ENCODE measurements around the gene ULK2. TPM values are rescaled to one million over a fixed set of nuclear protein-coding genes. Genes with fewer than 3 reads are reported as not detected.

The ULK2 gene
- total RNA-seq, 4 donors from 2014 or later, result 9.0 to 28.5 (median 12.9) TPM

DNA sequence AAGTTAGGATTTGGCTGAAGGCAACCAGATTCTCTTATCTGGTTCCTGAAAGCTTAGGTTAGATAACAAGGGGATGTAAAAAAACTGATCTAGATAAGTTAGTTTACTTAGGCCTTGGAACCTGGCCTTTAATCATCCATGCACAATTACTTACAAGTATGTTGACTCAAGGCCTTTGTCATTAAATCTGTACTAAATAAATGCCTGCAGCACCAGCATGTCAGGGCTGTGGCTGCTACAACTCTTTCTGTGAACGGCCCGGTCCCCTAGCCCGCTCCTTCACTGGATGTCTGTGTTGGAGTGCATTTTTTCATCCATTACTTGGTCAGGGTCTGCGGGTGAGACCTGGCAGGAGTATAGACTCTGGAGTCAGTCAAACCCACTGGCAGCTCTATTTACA lies 71.3 kb downstream of the ULK2 start:
- 98 to 100% methylated on average over 4 of the region's 4 CpGs for WGBS, 2 donors (ENCODE audit: low coverage in 1 of 2)
- Histone ChIP-seq H3K27ac (no peak overlapping the region), H3K9me3 (peaks cover 0 to 5% of the 10 kb centered on the region in 2 donors), H3K36me3 (peaks cover 3 to 40% (median 19%) of the 10 kb centered on the region in 4 donors), H3K27me3 (no peaks in the 10 kb centered on the region), H3K4me3 (no peak overlapping the region), H3K4me1 (no peaks in the 10 kb centered on the region)
- DNase-seq, result no peak
- intact Hi-C loops (cut with DNase I; ENCODE audit: low total_unique reads) (no loop called here), in situ Hi-C loops (cut with MboI; ENCODE audit: low pct_ligation_motif_present in 1 of 4, low pct_unique_long_range_greater_than_20kb in 1 of 4, low sequenced_read_pairs in 3 of 4) (no loop called here)
- TF ChIP-seq POLR2AphosphoS5 (IDR thresholded peaks at IDR 0.05) (no peak), POLR2A (IDR thresholded peaks at IDR 0.05) (no peak), EP300 (IDR thresholded peaks at IDR 0.05; ENCODE audit: low read depth) (no peak)
- TF ChIP-seq, protein P1, sequence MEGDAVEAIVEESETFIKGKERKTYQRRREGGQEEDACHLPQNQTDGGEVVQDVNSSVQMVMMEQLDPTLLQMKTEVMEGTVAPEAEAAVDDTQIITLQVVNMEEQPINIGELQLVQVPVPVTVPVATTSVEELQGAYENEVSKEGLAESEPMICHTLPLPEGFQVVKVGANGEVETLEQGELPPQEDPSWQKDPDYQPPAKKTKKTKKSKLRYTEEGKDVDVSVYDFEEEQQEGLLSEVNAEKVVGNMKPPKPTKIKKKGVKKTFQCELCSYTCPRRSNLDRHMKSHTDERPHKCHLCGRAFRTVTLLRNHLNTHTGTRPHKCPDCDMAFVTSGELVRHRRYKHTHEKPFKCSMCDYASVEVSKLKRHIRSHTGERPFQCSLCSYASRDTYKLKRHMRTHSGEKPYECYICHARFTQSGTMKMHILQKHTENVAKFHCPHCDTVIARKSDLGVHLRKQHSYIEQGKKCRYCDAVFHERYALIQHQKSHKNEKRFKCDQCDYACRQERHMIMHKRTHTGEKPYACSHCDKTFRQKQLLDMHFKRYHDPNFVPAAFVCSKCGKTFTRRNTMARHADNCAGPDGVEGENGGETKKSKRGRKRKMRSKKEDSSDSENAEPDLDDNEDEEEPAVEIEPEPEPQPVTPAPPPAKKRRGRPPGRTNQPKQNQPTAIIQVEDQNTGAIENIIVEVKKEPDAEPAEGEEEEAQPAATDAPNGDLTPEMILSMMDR (IDR thresholded peaks at IDR 0.05), result no peak

DNA sequence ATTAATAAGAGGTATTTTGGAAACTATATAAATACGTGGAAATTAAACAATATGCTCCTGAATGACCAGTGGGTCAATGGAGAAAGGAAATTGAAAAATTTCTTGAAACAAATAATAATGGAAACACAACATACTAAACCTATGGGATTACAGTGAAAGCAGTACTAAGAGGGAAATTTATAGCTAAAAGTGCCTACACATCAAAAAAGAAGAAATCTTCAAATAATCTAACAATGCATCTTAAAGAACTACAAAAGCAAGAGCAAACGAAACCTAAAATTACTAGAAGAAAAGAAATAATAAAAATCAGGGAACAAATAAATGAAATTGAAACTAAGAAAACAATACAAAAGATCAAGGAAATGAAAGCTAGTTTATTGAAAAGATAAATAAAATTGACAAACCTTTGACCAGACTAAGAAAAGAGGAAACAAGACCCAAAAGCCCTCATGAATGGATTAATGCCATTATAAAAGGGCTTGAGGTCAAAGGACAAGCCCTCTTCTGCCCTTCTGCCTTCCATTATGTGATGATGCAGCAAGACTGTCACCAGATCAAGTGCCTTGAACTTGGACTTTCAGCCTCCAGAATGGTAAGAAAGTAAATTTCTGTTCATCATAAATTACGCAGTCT lies 75.7 kb downstream of the ULK2 start:
- in situ Hi-C loops (cut with MboI; ENCODE audit: low pct_ligation_motif_present in 1 of 4, low pct_unique_long_range_greater_than_20kb in 1 of 4, low sequenced_read_pairs in 3 of 4) (no loop called here), intact Hi-C loops (cut with DNase I; ENCODE audit: low total_unique reads) (no loop called here)
- Histone ChIP-seq H3K27ac (no peak overlapping the region), H3K27me3 (no peaks in the 10 kb centered on the region), H3K4me1 (no peaks in the 10 kb centered on the region), H3K4me3 (no peak overlapping the region), H3K9me3 (peaks cover 0 to 5% of the 10 kb centered on the region in 2 donors), H3K36me3 (peaks cover 3 to 24% (median 11%) of the 10 kb centered on the region in 4 donors)
- WGBS, 2 donors (ENCODE audit: low coverage in 1 of 2), result 90 to 96% methylated on average over 3 of the region's 3 CpGs
- DNase-seq, result no peak
- no peak for TF ChIP-seq POLR2A (IDR thresholded peaks at IDR 0.05)
- TF ChIP-seq POLR2AphosphoS5 (IDR thresholded peaks at IDR 0.05), result no peak
- TF ChIP-seq, protein P1 (IDR thresholded peaks at IDR 0.05), result no peak
- no peak for TF ChIP-seq EP300 (IDR thresholded peaks at IDR 0.05; ENCODE audit: low read depth)

DNA sequence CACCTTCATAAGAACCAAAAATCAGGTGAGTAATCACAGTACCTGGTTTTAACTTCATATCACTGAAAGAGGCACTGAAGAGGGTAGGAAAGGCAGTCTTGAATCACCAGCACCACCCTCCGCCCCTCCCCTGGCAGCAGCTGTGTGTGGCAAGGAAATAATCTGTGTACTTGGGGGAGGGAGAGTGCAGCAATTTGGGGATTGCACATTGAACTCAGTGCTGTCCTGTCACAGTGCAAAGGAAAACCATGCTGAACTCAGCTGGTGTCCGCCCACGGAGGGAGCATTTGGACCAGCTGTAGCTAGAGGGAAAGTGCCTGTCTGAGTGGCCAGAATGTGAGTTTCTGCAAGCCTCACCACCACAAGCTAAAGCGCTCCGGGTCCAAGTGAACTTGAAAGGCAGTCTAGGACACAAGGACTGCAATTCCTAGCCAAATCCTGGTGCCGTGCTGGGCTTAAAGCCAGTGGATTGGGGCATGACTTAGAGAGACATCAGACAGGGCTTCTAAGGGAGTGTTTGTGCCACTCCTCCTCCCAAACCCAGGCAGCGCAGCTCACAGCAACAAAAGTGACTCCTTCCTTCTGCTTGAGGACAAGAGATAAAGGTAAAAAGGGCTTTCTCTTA lies 79.9 kb downstream of the ULK2 start:
- Histone ChIP-seq H3K9me3 (no peaks in the 10 kb centered on the region), H3K4me1 (no peaks in the 10 kb centered on the region), H3K27me3 (no peaks in the 10 kb centered on the region), H3K27ac (no peak overlapping the region), H3K36me3 (peaks cover 0 to 8% (median 0%) of the 10 kb centered on the region in 4 donors), H3K4me3 (no peak overlapping the region)
- in situ Hi-C loops (cut with MboI; ENCODE audit: low pct_ligation_motif_present in 1 of 4, low pct_unique_long_range_greater_than_20kb in 1 of 4, low sequenced_read_pairs in 3 of 4), result no loop called here
- no peak for DNase-seq
- intact Hi-C loops (cut with DNase I; ENCODE audit: low total_unique reads), result no loop called here
- 70 to 96% methylated on average over 1 to 7 of the region's 7 CpGs for WGBS, 2 donors (ENCODE audit: low coverage in 1 of 2)
- TF ChIP-seq POLR2A (IDR thresholded peaks at IDR 0.05) (no peak), EP300 (IDR thresholded peaks at IDR 0.05; ENCODE audit: low read depth) (no peak), POLR2AphosphoS5 (IDR thresholded peaks at IDR 0.05) (no peak)
- TF ChIP-seq, protein P1 (IDR thresholded peaks at IDR 0.05), result no peak

DNA sequence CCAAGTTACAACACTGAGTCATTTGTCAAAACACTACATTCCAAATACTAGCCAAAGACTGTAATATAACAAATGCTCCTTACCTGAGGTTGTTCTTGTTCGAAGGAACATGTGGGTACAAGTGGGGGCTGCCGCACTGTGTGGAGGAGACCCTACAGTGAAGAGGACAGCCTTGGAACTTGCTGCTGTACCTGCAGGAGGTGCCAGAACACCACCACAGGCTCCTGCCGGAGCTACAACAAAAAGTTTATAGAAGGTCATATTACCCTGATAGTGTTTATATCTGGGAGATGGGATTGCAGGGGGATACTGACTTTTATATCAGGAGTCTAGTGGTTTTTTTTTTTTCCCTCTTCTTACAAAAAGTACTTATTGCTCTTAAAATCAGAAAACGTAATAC lies 81.9 kb downstream of the ULK2 start:
- no peak for DNase-seq
- intact Hi-C loops (cut with DNase I; ENCODE audit: low total_unique reads), result no loop called here
- in situ Hi-C loops (cut with MboI; ENCODE audit: low pct_ligation_motif_present in 1 of 4, low pct_unique_long_range_greater_than_20kb in 1 of 4, low sequenced_read_pairs in 3 of 4), result no loop called here
- H3K4me1 ChIP-seq, result no peaks in the 10 kb centered on the region
- WGBS, 2 donors (ENCODE audit: low coverage in 1 of 2), result 56 to 68% methylated on average over 3 to 4 of the region's 4 CpGs
- H3K4me3 ChIP-seq, result no peak overlapping the region
- no peaks in the 10 kb centered on the region for H3K27me3 ChIP-seq
- no peaks in the 10 kb centered on the region for H3K9me3 ChIP-seq
- H3K36me3 ChIP-seq, result peaks cover 0 to 13% (median 0%) of the 10 kb centered on the region in 4 donors
- TF ChIP-seq POLR2A (IDR thresholded peaks at IDR 0.05) (no peak), EP300 (IDR thresholded peaks at IDR 0.05; ENCODE audit: low read depth) (no peak), POLR2AphosphoS5 (IDR thresholded peaks at IDR 0.05) (no peak)
- TF ChIP-seq, protein P1 (IDR thresholded peaks at IDR 0.05), result no peak
- H3K27ac ChIP-seq, result no peak overlapping the region
